ENCODE measurements around the gene SFXN2. TPM values are rescaled to one million over a fixed set of nuclear protein-coding genes. Genes with fewer than 3 reads are reported as not detected.
"Not testable (repeated sequence)": the region's sequence is repeated elsewhere in the genome, so short reads cannot be mapped to it uniquely, and the experiment has no call there.

The SFXN2 gene
- polyA plus RNA-seq, 2 of the 4 experiments (the other 2 are of a cell fraction): 5.6 to 7.4 TPM

GRCh38 chr10:102757323-102757722 is 42.9 kb downstream of the SFXN2 start (continued):
- no peak for TF ChIP-seq ZSCAN20 (CRISPR knock-in tag; IDR thresholded peaks at IDR 0.05)
- TF ChIP-seq CBX8 (IDR thresholded peaks at IDR 0.05): no peak
- no peak for TF ChIP-seq CHD2 (IDR thresholded peaks at IDR 0.05; ENCODE audit: low read length, partially characterized antibody)

GRCh38 chr10:102758240-102758932 is 44.0 kb downstream of the SFXN2 start:
- 93% methylated on average over 9 of the region's 9 CpGs for WGBS (ENCODE audit: missing lambda C conversion rate)
- no peak for TF ChIP-seq CBX8 (IDR thresholded peaks at IDR 0.05)
- no peak for TF ChIP-seq BHLHE40 (IDR thresholded peaks at IDR 0.05; ENCODE audit: low read depth, low read length)
- TF ChIP-seq RARB (CRISPR knock-in tag; IDR thresholded peaks at IDR 0.05): no peak
- no peak for TF ChIP-seq NR3C1 (IDR thresholded peaks at IDR 0.05)
- TF ChIP-seq KDM1A (IDR thresholded peaks at IDR 0.05; ENCODE audit: low read depth): no peak
- no peak for TF ChIP-seq SMC3 (IDR thresholded peaks at IDR 0.05)
- no peak for TF ChIP-seq EHF (CRISPR knock-in tag; IDR thresholded peaks at IDR 0.05)
- no peak for TF ChIP-seq CHD4 (IDR thresholded peaks at IDR 0.05; ENCODE audit: borderline replicate concordance)
- TF ChIP-seq CEBPB (IDR thresholded peaks at IDR 0.05): no peak
- no peak for TF ChIP-seq BCL3 (IDR thresholded peaks at IDR 0.05)
- Histone ChIP-seq H3K4me1 (peaks cover 4% of the 10 kb centered on the region), H3K4me2 (no peak overlapping the region), H3K9me3 (no peaks in the 10 kb centered on the region), H3K4me3 (no peak overlapping the region), H3K27ac (no peak overlapping the region)
- ChIA-PET CTCF (interaction anchor here (0.9 kb wide), 1 partner anchor 311 kb away, joined by 3 read pairs; no protein-coding TSS in a partner anchor), POLR2A (no interaction called here)
- FAIRE-seq: no peak
- no peak for ATAC-seq
- no peak for DNase-seq (ENCODE audit: low read depth in 1 of 2, low spot score in 1 of 2)

GRCh38 chr10:102758933-102759262 is 44.5 kb downstream of the SFXN2 start:
- FAIRE-seq; H3K9me3 ChIP-seq; H3K4me3 ChIP-seq; ATAC-seq; H3K27ac ChIP-seq; DNase-seq (ENCODE audit: low read depth in 1 of 2, low spot score in 1 of 2); CTCF ChIA-PET; H3K4me1 ChIP-seq; POLR2A ChIA-PET; H3K4me2 ChIP-seq: not testable (repeated sequence)
- WGBS (ENCODE audit: missing lambda C conversion rate): 91% methylated on average over 12 of the region's 12 CpGs

GRCh38 chr10:102759497-102760210 is 45.2 kb downstream of the SFXN2 start:
- ChIA-PET POLR2A (no interaction called here), CTCF (no interaction called here)
- 78% methylated on average over 3 of the region's 3 CpGs for WGBS (ENCODE audit: missing lambda C conversion rate)
- no peak for DNase-seq (ENCODE audit: low read depth in 1 of 2, low spot score in 1 of 2)
- Histone ChIP-seq H3K4me3 (no peak overlapping the region), H3K9me3 (no peaks in the 10 kb centered on the region), H3K27ac (no peak overlapping the region), H3K4me2 (no peak overlapping the region), H3K4me1 (0 out of 3 replicates have a peak, but pooled peaks cover 6% of the 10 kb centered on the region)
- ATAC-seq: no peak
- no peak for FAIRE-seq
- no peak for TF ChIP-seq MAFK (IDR thresholded peaks at IDR 0.05; ENCODE audit: partially characterized antibody)
- TF ChIP-seq ZC3H11A (IDR thresholded peaks at IDR 0.05): no peak
- no peak for TF ChIP-seq NR3C1 (IDR thresholded peaks at IDR 0.05)
- no peak for TF ChIP-seq EP300 (IDR thresholded peaks at IDR 0.05)
- TF ChIP-seq ZSCAN20 (CRISPR knock-in tag; IDR thresholded peaks at IDR 0.05): no peak
- no peak for TF ChIP-seq RARB (CRISPR knock-in tag; IDR thresholded peaks at IDR 0.05)
- no peak for TF ChIP-seq NFE2L2 (conservative IDR thresholded peaks at IDR 0.05; ENCODE audit: low read length)

GRCh38 chr10:102761981-102762380 is 47.5 kb downstream of the SFXN2 start:
- Histone ChIP-seq H3K4me1 (peaks cover 12% of the 10 kb centered on the region; the same call in 2 of the 3 replicates), H3K4me3 (no peak overlapping the region), H3K4me2 (no peak overlapping the region), H3K9me3 (no peaks in the 10 kb centered on the region), H3K27ac (no peak overlapping the region)
- DNase-seq (ENCODE audit: low read depth in 1 of 2, low spot score in 1 of 2) (no peak), ATAC-seq (no peak), FAIRE-seq (no peak)
- no peak for TF ChIP-seq EP300 (IDR thresholded peaks at IDR 0.05)
- TF ChIP-seq HES2 (IDR thresholded peaks at IDR 0.05): no peak
- no peak for TF ChIP-seq ELK1 (IDR thresholded peaks at IDR 0.05; ENCODE audit: low read depth, low read length)
- no peak for TF ChIP-seq MAZ (IDR thresholded peaks at IDR 0.05; ENCODE audit: borderline replicate concordance, low read depth, low read length)
- no peak for TF ChIP-seq ZC3H11A (IDR thresholded peaks at IDR 0.05)
- TF ChIP-seq FOSL2 (IDR thresholded peaks at IDR 0.05): no peak
- TF ChIP-seq FOSL2 (CRISPR knock-in tag; IDR thresholded peaks at IDR 0.05): no peak
- no peak for TF ChIP-seq CEBPB (IDR thresholded peaks at IDR 0.05)
- no peak for TF ChIP-seq EHMT2 (IDR thresholded peaks at IDR 0.05; ENCODE audit: low read depth)
- ChIA-PET CTCF (interaction anchor here (1.3 to 3.0 kb wide), 2 partner anchors 8 to 308 kb away, joined by 3 to 13 read pairs; no protein-coding TSS in a partner anchor), POLR2A (no interaction called here)
- 95% methylated on average over 4 of the region's 4 CpGs for WGBS (ENCODE audit: missing lambda C conversion rate)
